Thoracic aorta (tissue), 2 donors: Measurements from ENCODE around the gene EXOSC5. TPM values are rescaled to one million over a fixed set of nuclear protein-coding genes. Genes with fewer than 3 reads are reported as not detected.

ENCODE experiments used
- ATAC-seq: fragments of 150-250 bp; one replicate; pipeline ENCODE4 v1.8.0; 2017; ENCODE audit warnings: low read depth; ENCODE audit not compliant: insufficient number of reproducible peaks, low FRiP score
- DNase-seq: peaks from one replicate; pipeline ENCODE4 v3.0.0-alpha.2; 2020; ENCODE audit warnings: low spot score
- H3K27ac ChIP-seq, 2 donors: fragments of 200-600 bp; sonication (generic); 1 replicate in 1 of 2; 2 replicates in 1 of 2; pipeline ENCODE4 v1.5.1; 2016; ENCODE audit warnings: mild to moderate bottlenecking in 2 of 2, moderate library complexity in 2 of 2
- H3K27me3 ChIP-seq: fragments of 200-600 bp; sonication (generic); replicated peaks from 2 replicates; pipeline ENCODE4 v1.6.0; 2016; ENCODE audit warnings: mild to moderate bottlenecking; ENCODE audit not compliant: insufficient read depth
- H3K36me3 ChIP-seq: fragments of 200-600 bp; sonication (generic); one replicate; pipeline ENCODE4 v1.5.1; 2016
- H3K4me1 ChIP-seq, 2 donors: fragments of 200-600 bp; sonication (generic); 1 replicate in 1 of 2; 2 replicates in 1 of 2; pipeline versions ENCODE4 v1.5.1 to v1.6.0; 2016; ENCODE audit warnings: low read depth in 2 of 2, mild to moderate bottlenecking in 1 of 2; ENCODE audit not compliant: control insufficient read depth in 1 of 2
- H3K4me3 ChIP-seq: fragments of 200-600 bp; sonication (generic); 2 replicates; pipeline ENCODE4 v1.5.1; 2016; ENCODE audit warnings: mild to moderate bottlenecking
- H3K9me3 ChIP-seq: fragments of 200-600 bp; sonication (generic); 2 replicates; pipeline ENCODE4 v1.5.1; 2016
- CTCF ChIP-seq: fragments of 200-600 bp; sonication (generic); IDR thresholded peaks from one replicate; pipeline ENCODE4 v1.5.1; 2019; ENCODE audit warnings: antibody characterized with exemption
- total RNA-seq, 2 donors: library from RNA; depleted of rRNA; stranded (reverse); fragments of >200 nt; gene quantifications; one replicate each; pipeline versions ENCODE4 v1.1.0 to v1.2.3, GENCODE V29; 2016

The EXOSC5 gene
- total RNA-seq, 2 donors from 2014 or later, result 7.1 to 16.9 TPM

GRCh38 chr19:41441321-41441945 is 44.3 kb upstream of the EXOSC5 start:
- Histone ChIP-seq H3K36me3 (peaks cover 4% of the 10 kb centered on the region), H3K27ac (no peak overlapping the region), H3K27me3 (no peaks in the 10 kb centered on the region), H3K4me3 (no peak overlapping the region), H3K4me1 (peaks cover 3 to 9% of the 10 kb centered on the region in 2 donors), H3K9me3 (no peaks in the 10 kb centered on the region)
- DNase-seq, result no peak
- TF ChIP-seq CTCF, result no peak
- ATAC-seq, result no peak

DNA sequence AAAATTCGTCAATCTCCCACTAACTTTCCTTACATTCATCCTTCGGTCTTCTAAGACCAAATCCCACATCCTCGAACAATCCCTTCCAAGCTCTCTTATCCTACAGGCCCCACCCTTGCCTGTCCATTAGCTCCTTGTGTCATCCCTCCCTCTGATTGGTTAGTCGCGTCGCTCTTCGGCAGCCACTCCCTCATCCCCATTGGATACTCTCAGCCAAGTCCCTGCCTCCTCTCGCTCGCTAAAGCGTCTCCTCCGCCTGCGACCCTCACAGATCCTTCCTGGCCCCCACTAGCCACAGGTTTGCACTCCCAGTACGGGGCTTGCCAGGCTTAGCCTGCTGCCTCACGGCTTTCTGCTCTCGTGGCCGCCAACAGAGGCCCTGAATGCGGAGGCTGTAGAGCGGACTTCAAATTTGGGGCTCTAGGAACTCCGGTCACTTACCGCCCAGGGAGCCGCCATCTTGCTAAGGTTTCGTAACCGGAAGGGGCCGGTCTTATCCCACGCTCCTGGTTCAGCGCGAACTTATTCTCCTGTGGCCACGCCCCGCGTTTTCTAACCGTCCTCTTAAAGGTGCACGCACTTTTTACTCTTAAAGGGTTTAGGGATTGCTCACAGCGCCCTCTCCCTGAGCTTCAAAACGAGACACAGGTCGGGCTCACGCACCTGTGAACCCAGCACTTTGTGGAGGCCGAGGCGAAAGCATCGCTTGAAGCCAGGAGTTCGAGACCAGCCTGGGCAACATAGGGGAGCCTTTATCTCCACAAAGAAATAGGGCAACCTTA is 42.5 kb upstream of the EXOSC5 start, which contains the start of gene DMAC2:
Gene DMAC2, minus strand, starts transcription at position 472 of the 782 bp plus-strand sequence. Its CDS starts 13 bp downstream, at position 459.
- H3K4me1 ChIP-seq, result peaks cover 3 to 9% of the 10 kb centered on the region in 2 donors
- H3K27ac ChIP-seq, result peak within 1 kb of the TSS; percentile 94 to 100
- no peaks in the 10 kb centered on the region for H3K9me3 ChIP-seq
- peak within 1 kb of the TSS; percentile 100 for H3K4me3 ChIP-seq
- no peak for TF ChIP-seq CTCF
- peaks cover 8% of the 10 kb centered on the region for H3K36me3 ChIP-seq
- ATAC-seq, result peak; percentile 94
- H3K27me3 ChIP-seq, result no peaks in the 10 kb centered on the region
- peak; percentile 96 for DNase-seq

GRCh38 chr19:41437944-41438574 is 40.9 kb upstream of the EXOSC5 start:
- TF ChIP-seq CTCF, result no peak
- Histone ChIP-seq H3K36me3 (peaks cover 10% of the 10 kb centered on the region), H3K9me3 (no peaks in the 10 kb centered on the region), H3K27me3 (no peaks in the 10 kb centered on the region), H3K4me3 (no peak overlapping the region), H3K4me1 (peaks cover 3 to 9% of the 10 kb centered on the region in 2 donors), H3K27ac (no peak overlapping the region)
- DNase-seq (no peak), ATAC-seq (no peak)

GRCh38 chr19:41436674-41436951 is 39.5 kb upstream of the EXOSC5 start:
- Histone ChIP-seq H3K36me3 (peaks cover 16% of the 10 kb centered on the region), H3K27ac (no peak overlapping the region), H3K4me3 (no peak overlapping the region), H3K27me3 (no peaks in the 10 kb centered on the region), H3K9me3 (no peaks in the 10 kb centered on the region), H3K4me1 (peaks cover 3 to 9% of the 10 kb centered on the region in 2 donors)
- no peak for DNase-seq
- TF ChIP-seq CTCF, result no peak
- no peak for ATAC-seq
